B cell (primary cell): ENCODE data around the gene RNF150. TPM values are rescaled to one million over a fixed set of nuclear protein-coding genes. Genes with fewer than 3 reads are reported as not detected.

Source experiments
- ATAC-seq: fragments of 200-7000 bp; cut with Tn5 transposase; one replicate; pipeline ENCODE4 v1.10.0; 2021; ENCODE audit warnings: low read depth, mild to moderate bottlenecking, moderate number of reproducible peaks, moderate library complexity
- CTCF ChIA-PET: fragments of 350-600 bp; sonication (Branson Sonifier 250); formaldehyde crosslinking; loops from one replicate; lab custom pipeline; 2021; ENCODE audit warnings: antibody characterized with exemption, inconsistent platforms; lab: Charles Lee
- POLR2A ChIA-PET: fragments of 350-600 bp; sonication (Branson Sonifier 250); formaldehyde crosslinking; loops from one replicate; lab custom pipeline; 2021; ENCODE audit warnings: antibody characterized with exemption; lab: Charles Lee
- DNase-seq: peaks from one replicate; pipeline ENCODE4 v3.0.0; 2013
- H2AFZ ChIP-seq: 2 replicates; pipeline ENCODE4 v1.6.1; 2012; ENCODE audit warnings: mild to moderate bottlenecking, low read depth, low read length; ENCODE audit not compliant: insufficient read depth, poor library complexity, severe bottlenecking
- H3K27ac ChIP-seq, 2 donors: 1 replicate in 1 of 2; 2 replicates in 1 of 2; pipeline ENCODE4 v1.5.1; 2012 to 2013; ENCODE audit warnings: low read length in 2 of 2, mild to moderate bottlenecking in 2 of 2, moderate library complexity in 1 of 2
- H3K27me3 ChIP-seq, 4 experiments: fragments of 200-600 bp in 1 of 4; sonication (generic) in 1 of 4; replicated peaks in 1 of 4; 1 replicate in 2 of 4; 2 replicates in 2 of 4; pipeline versions ENCODE4 v1.6.1 to v1.7.0; 2013 to 2016; ENCODE audit warnings: low read length in 3 of 4, mild to moderate bottlenecking in 2 of 4, mixed read lengths in 1 of 4, moderate library complexity in 1 of 4; ENCODE audit not compliant: insufficient read depth in 4 of 4, control insufficient read depth in 3 of 4; ENCODE audit errors: control extremely low read depth in 1 of 4
- H3K36me3 ChIP-seq, 2 experiments: replicated peaks in 1 of 2; 1 replicate in 1 of 2; 2 replicates in 1 of 2; pipeline versions ENCODE4 v1.6.1 to v1.7.1; 2013; ENCODE audit warnings: low read length in 1 of 2; ENCODE audit not compliant: insufficient read depth in 2 of 2, control insufficient read depth in 1 of 2; ENCODE audit errors: control extremely low read depth in 1 of 2, extremely low read depth in 1 of 2
- H3K4me1 ChIP-seq, 2 donors: fragments of 200-600 bp in 1 of 2; sonication (generic) in 1 of 2; 1 replicate in 1 of 2; 2 replicates in 1 of 2; pipeline versions ENCODE4 v1.5.1 to v1.6.1; 2013 to 2017; ENCODE audit warnings: low read length in 2 of 2; ENCODE audit not compliant: control insufficient read depth in 2 of 2, insufficient read depth in 2 of 2
- H3K4me2 ChIP-seq: replicated peaks from 2 replicates; pipeline ENCODE3; 2012; ENCODE audit warnings: mild to moderate bottlenecking, low read depth, low read length; ENCODE audit not compliant: poor library complexity, severe bottlenecking
- H3K4me3 ChIP-seq, 5 experiments: fragments of 200-600 bp in 1 of 5; sonication (generic) in 1 of 5; 1 replicate in 3 of 5; 2 replicates in 2 of 5; pipeline versions ENCODE4 v1.5.1 to v1.7.0; 2011 to 2016; ENCODE audit warnings: low read length in 4 of 5, mild to moderate bottlenecking in 4 of 5, low read depth in 2 of 5, control low read depth in 1 of 5, moderate library complexity in 1 of 5; ENCODE audit not compliant: insufficient read depth in 1 of 5; ENCODE audit errors: control extremely low read depth in 1 of 5, extremely low read depth in 1 of 5
- H3K79me2 ChIP-seq: fragments of 200-600 bp; sonication (generic); one replicate; pipeline ENCODE4 v1.6.0; 2016; ENCODE audit warnings: low read length; ENCODE audit not compliant: control insufficient read depth, insufficient read depth
- H3K9ac ChIP-seq: fragments of 200-600 bp; sonication (generic); 2 replicates; pipeline ENCODE4 v1.6.1; 2017; ENCODE audit warnings: mild to moderate bottlenecking, low read length, moderate library complexity
- H3K9me3 ChIP-seq, 3 donors: one replicate each; pipeline versions ENCODE4 v1.6.1 to v1.7.1; 2013; ENCODE audit warnings: low read length in 2 of 3; ENCODE audit not compliant: control insufficient read depth in 2 of 3, insufficient read depth in 1 of 3; ENCODE audit errors: control extremely low read depth in 1 of 3
- H4K20me1 ChIP-seq: 2 replicates; pipeline ENCODE4 v1.6.0; 2012; ENCODE audit warnings: mild to moderate bottlenecking, low read length; ENCODE audit not compliant: insufficient read depth, control insufficient read depth, poor library complexity, severe bottlenecking
- H3K27ac Mint-ChIP-seq: one replicate; pipeline ENCODE4 v1.8.0; 2021; ENCODE audit warnings: mixed read lengths
- H3K27me3 Mint-ChIP-seq: one replicate; pipeline ENCODE4 v1.8.0; 2021; ENCODE audit warnings: mixed read lengths
- H3K4me1 Mint-ChIP-seq: one replicate; pipeline ENCODE4 v1.8.0; 2021; ENCODE audit warnings: mixed read lengths
- H3K4me3 Mint-ChIP-seq: one replicate; pipeline ENCODE4 v1.8.0; 2021; ENCODE audit warnings: mixed read lengths
- H3K9me3 Mint-ChIP-seq: one replicate; pipeline ENCODE4 v1.8.0; 2022; ENCODE audit warnings: mixed read lengths; ENCODE audit not compliant: insufficient read depth
- EZH2 ChIP-seq: IDR thresholded peaks from 2 replicates; pipeline ENCODE4 v1.6.1; 2012; ENCODE audit warnings: borderline replicate concordance, low read depth, mild to moderate bottlenecking, moderate library complexity, low read length; ENCODE audit not compliant: insufficient read depth, poor library complexity, severe bottlenecking
- WGBS: methylation state at CpG from one replicate; pipeline ENCODE4 v1.1.5; 2013; ENCODE audit warnings: missing lambda C conversion rate; ENCODE audit not compliant: insufficient coverage; 5-methylcytosine and 5-hydroxymethylcytosine counted together
- intact Hi-C: fragments of 100-400 bp; cut with micrococcal nuclease; formaldehyde crosslinking; loops from one replicate; pipeline ENCODE4 v1.10.0; 2022
- polyA plus RNA-seq: library from polyadenylated mRNA; depleted of rRNA; stranded (reverse); fragments of >200 nt; gene quantifications from 2 replicates; pipeline ENCODE4 v1.2.3, GENCODE V29; 2012
- total RNA-seq, 2 donors: library from RNA; stranded (reverse); fragments of 120-200 nt in 1 of 2; gene quantifications; 1 replicate in 1 of 2; 2 replicates in 1 of 2; pipeline versions ENCODE4 v1.2.3 to v1.2.4, GENCODE V29; 2013 to 2022
- TF ChIP-seq, protein P1 (sequence below): fragments of 200-600 bp; IDR thresholded peaks from one replicate; pipeline ENCODE4 v1.8.0; 2022; ENCODE audit warnings: antibody characterized with exemption, mild to moderate bottlenecking

Gene RNF150
- total and polyA plus RNA-seq, 2 donors (not counting 1 experiment from before 2014, with no cell fraction given): not detected

GRCh38 chr4:140931911-140932310 lies 201.4 kb downstream of the RNF150 start:
- ChIA-PET POLR2A (no interaction called here), CTCF (interaction anchor here (0.6 kb wide), 1 partner anchor 37 kb away, joined by 4 read pairs; no protein-coding TSS in a partner anchor)
- Histone ChIP-seq H3K9me3 (no peaks in the 10 kb centered on the region), H3K4me2 (no peak overlapping the region), H3K9ac (no peak overlapping the region), H2AFZ (no peak overlapping the region), H3K4me1 (no peaks in the 10 kb centered on the region), H3K27me3 (peaks cover 0 to 13% (median 7%) of the 10 kb centered on the region in 4 experiments), H3K4me3 (no peak overlapping the region), H3K36me3 (no peaks in the 10 kb centered on the region), H3K27ac (no peak overlapping the region), H4K20me1 (no peaks in the 10 kb centered on the region), H3K79me2 (no peaks in the 10 kb centered on the region)
- ATAC-seq (no peak), DNase-seq (no peak)
- Mint-ChIP-seq H3K9me3 (no peaks in the 10 kb centered on the region), H3K27ac (no peak overlapping the region), H3K4me3 (no peak overlapping the region), H3K27me3 (peaks cover 38% of the 10 kb centered on the region), H3K4me1 (no peaks in the 10 kb centered on the region)
- TF ChIP-seq EZH2: no peak
- TF ChIP-seq, protein P1, sequence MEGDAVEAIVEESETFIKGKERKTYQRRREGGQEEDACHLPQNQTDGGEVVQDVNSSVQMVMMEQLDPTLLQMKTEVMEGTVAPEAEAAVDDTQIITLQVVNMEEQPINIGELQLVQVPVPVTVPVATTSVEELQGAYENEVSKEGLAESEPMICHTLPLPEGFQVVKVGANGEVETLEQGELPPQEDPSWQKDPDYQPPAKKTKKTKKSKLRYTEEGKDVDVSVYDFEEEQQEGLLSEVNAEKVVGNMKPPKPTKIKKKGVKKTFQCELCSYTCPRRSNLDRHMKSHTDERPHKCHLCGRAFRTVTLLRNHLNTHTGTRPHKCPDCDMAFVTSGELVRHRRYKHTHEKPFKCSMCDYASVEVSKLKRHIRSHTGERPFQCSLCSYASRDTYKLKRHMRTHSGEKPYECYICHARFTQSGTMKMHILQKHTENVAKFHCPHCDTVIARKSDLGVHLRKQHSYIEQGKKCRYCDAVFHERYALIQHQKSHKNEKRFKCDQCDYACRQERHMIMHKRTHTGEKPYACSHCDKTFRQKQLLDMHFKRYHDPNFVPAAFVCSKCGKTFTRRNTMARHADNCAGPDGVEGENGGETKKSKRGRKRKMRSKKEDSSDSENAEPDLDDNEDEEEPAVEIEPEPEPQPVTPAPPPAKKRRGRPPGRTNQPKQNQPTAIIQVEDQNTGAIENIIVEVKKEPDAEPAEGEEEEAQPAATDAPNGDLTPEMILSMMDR: no peak
- no CpG with 5 or more reads among the region's 2 CpGs for WGBS
- intact Hi-C loops: no loop called here

DNA sequence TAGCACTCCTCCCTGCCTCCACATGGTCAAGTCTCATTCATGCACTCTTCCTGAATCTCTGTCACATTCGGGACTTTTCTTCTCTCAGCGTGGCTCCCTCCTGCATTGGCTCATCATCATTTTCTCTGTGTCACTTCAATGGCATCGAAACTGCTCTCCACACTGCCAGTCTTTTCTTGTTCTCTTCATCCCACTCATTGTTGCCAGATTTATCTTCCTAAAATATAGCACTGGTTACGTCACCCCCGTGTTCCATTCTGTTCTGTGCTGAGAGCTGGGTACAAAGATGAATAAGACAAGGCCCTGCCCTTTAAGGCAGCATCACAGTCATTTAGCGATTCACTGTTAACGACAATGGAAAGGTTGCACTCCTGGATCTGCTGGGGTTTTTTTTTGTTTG lies 202.7 kb downstream of the RNF150 start:
- Histone ChIP-seq H3K27ac (no peak overlapping the region), H3K79me2 (no peaks in the 10 kb centered on the region), H4K20me1 (no peaks in the 10 kb centered on the region), H3K9me3 (no peaks in the 10 kb centered on the region), H3K4me2 (no peak overlapping the region), H3K4me1 (no peaks in the 10 kb centered on the region), H3K9ac (no peak overlapping the region), H3K27me3 (peaks cover 0 to 13% (median 7%) of the 10 kb centered on the region in 4 experiments), H3K4me3 (no peak overlapping the region), H2AFZ (no peak overlapping the region), H3K36me3 (no peaks in the 10 kb centered on the region)
- ATAC-seq (no peak), DNase-seq (no peak)
- no peak for TF ChIP-seq EZH2
- TF ChIP-seq, protein P1: no peak
- ChIA-PET CTCF (no interaction called here), POLR2A (no interaction called here)
- no peak overlapping the region for H3K27ac Mint-ChIP-seq
- no peaks in the 10 kb centered on the region for H3K9me3 Mint-ChIP-seq
- peaks cover 38% of the 10 kb centered on the region for H3K27me3 Mint-ChIP-seq
- H3K4me3 Mint-ChIP-seq: no peak overlapping the region
- WGBS: 78% methylated on average over 7 of the region's 7 CpGs
- intact Hi-C loops: no loop called here
- no peaks in the 10 kb centered on the region for H3K4me1 Mint-ChIP-seq
